ENCODE measurements around the gene ANO6.

Gene ANO6

DNA sequence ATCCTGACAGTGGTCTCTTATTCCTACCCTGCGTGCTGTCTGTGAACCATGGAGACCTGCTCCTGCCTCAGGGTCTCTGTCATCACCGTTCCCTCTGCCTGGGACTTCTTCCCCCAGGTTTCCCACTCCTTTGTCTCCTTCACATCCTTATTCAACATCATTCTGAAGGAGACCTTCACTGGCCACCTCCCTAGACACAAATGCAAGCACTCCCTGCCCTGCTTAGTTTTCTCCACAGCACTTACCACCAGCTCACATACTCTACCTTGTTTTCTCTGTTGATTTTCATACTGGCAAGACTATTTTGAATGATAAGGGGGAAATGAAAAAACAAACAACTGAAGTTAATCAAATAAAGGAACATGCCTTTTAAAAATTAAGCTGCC, 192.8 kb downstream of the ANO6 start:
- no peak for DNase-seq (ENCODE audit: low spot score)

DNA sequence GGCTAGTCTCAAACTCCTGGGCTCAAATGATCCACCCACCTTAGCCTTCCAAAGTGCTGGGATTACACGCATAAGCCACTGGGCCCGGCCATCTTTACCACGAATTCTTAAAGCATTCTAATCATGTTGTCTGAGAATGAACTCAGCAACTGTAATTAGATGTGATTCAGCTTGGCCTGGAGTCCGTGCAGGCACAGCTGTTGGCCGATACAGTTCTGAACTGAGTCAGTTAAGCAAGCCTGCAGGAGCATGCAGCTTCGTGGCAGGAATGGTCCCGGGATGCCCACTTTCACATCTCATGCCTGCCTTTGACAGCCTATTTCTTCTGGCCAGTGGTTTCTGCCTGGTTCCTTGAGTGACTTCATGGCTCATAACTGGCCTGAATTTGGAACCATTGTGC, 194.1 kb downstream of the ANO6 start:
- DNase-seq (ENCODE audit: low spot score): no peak

DNA sequence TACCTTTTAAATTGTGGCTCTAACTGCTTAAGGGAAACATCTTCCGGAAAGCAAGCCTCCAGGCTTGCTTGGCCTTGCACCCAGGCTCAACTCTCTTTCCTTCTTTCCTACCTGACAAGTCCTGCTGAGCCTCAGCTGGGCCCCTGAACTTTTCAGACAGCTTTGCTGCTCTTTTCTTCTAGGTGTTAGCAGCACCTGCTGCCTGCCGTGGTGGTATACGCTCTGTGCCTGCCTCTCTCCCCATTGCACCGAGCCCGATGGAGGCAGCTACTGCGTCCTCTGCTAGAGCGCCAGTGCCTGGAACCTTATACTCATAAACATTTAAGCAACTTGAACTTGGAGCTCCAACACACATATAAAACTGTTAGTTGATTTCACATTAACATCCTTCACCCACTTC, 195.7 kb downstream of the ANO6 start:
- DNase-seq (ENCODE audit: low spot score): no peak

DNA sequence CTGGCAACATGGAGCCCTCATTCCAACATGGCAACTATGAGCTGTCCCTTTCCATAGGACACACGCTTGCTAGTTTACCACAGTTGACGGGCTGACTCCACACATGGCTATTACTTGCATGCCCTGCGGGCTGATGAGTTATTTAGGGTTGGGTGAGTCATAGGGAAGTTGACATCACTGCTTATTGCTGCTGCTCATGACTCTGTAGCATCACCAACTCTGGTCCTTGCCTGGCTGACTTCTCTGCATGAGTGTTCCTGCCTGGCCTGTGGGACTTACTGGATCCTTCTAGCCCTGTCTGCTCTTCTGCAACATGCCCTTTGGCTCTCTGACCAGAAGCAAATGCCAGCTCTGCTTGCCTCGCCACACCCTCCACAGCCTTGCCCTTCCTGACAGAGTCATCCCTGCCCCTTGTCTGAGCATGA, 199.5 kb downstream of the ANO6 start:
- peak; percentile 97 for DNase-seq (ENCODE audit: low spot score)

DNA sequence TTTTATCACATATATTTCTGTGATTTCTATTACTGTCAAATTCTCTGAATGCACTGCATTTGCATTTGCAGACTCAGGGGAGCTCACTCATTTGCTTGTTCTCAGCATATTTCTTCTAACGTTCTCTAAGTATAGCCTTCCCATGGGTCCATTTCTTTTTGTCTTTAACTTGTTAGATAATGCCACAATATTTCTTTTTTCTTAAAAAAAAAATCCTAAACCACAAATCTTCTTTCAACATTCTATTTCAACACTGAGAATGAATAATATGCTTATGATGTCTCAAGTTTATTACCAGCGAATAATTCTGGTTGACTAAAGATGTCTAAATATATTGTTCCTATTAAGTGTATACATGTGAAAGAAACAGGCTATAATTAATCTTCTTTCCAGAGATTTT, 200.2 kb downstream of the ANO6 start:
- no peak for DNase-seq (ENCODE audit: low spot score)

DNA sequence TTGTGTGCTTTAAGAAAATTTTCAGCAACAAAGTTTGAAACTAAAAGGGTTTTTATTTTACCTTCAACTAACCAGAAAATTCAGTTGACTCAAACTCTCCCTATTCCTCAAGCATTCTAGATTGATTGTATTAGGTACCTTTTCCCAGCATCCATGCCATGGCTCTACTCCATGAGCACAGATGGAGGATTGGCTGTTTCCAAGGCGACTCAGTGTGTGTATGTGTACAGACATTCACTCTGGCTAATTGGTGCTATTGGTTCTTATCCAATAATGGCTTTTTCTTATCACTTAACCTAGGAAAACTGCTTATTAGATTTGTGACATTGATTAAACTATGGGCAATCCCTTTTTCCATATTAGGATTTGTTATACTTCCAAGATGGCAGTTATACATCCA, 202.6 kb downstream of the ANO6 start:
- DNase-seq (ENCODE audit: low spot score): no peak

DNA sequence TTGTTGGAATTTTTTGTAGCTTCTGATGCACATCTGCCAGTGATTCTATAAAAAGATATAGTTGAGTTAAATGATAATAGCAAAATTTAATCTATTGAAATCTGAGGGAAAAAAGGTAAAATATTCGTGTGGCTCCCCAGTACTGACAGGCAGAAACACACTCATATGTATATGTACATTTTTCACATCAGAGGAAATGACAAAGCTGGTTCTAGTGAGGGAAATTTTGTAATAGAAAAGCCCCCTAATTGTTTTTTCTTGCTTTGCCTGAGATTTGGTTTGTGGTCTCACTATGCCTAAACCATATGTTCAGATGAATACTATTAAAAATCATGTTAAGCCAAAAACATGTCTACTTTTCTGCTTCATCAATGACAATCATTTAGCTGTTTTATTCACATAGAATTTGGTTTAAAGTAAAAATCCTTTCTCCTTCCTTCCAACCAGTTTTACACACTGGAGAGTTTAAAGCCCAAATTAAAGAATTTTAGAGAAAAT, 203.5 kb downstream of the ANO6 start:
- DNase-seq (ENCODE audit: low spot score): no peak

DNA sequence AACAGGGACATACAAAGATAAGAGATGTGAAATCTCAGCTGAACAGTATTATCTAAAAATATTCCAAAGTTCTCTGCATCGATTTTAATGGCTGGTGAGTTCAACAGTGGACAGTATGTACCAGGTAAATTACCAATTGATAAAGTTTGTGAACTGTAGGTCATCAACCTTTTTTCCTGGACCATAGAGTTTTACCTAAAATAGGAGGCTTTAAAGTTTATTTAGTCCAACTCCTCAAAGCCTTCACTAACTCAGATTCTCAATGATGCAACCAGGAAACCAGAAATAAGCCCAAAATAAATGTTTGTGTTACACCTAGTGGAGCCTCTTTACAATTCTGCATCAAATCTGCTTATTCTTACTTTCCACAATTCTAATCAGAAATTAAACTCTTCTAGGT, 205.8 kb downstream of the ANO6 start:
- DNase-seq (ENCODE audit: low spot score): no peak

DNA sequence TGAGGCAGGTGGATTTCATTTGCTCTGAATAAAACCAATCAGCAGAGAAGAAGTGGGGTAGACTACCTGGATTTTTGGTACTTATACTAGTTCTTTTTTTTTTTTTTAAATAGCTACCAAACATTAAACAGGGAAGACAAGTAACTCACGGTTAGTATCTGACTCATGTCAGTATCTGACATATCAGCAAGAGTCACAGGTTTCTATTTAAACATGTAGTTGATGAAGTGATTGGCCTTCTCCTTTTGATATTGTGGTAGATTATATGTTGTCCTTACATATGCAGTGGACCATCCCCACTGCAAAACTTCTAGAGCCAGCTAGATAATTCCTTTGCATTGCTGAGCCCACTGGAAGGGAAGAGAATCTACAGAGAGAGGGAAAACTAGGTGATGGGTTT, 208.0 kb downstream of the ANO6 start:
- DNase-seq (ENCODE audit: low spot score): no peak

DNA sequence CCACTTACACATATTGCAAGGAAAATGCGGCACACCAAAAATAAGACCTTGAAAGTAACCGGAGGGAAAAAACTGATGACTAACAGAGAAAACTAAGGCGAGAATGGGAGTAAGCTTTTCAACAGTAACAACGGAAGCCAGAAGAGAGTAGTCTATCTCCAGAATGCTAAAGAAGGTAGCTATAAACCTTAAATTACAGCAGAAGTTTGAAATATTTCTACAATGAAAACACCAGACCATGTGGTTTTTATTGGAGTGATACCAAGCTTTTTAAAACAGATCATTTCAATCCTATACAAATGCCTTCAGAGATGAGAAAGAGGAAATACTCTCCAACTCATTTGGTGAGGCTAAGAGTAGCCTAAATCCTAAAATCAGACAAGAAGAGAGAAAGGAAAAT, 209.5 kb downstream of the ANO6 start:
- no peak for DNase-seq (ENCODE audit: low spot score)

DNA sequence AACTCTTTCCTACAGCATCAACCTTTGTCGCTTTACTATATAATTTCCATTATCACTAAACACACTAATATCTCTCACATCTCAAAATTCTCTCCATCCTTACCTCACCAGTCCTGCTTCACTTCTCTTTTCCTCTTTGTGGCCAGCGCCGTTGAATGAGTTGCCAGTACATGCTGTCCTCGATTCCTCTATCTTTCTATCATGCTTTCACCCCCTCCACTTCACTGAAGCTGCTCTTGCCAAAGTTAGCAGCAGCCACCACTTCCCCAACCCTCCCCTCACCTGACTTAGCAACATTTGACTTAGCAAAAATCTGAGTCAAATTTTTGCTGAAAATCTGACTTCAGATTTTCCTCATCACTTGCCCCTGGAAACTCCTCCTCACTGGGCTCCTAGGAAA, 210.4 kb downstream of the ANO6 start:
- DNase-seq (ENCODE audit: low spot score): no peak

DNA sequence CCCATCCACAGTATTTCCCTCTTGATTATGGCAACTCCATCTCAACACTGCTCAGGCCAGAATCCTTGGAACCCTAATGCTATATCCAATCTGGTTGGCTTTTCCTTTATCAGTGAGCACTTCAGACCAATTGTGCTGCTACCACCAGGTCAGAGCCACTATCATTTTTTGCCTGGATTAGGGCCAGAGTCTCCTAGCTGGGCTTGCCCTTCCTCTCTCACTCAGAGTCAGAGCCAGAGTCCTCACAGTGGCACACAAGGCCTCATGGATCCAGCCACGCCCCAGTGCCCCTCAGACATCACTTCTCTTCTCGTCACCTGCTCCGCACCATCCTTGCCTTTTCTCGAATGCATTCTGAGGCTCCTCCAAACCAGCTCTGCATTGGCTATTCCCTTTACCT, 211.1 kb downstream of the ANO6 start:
- no peak for DNase-seq (ENCODE audit: low spot score)

DNA sequence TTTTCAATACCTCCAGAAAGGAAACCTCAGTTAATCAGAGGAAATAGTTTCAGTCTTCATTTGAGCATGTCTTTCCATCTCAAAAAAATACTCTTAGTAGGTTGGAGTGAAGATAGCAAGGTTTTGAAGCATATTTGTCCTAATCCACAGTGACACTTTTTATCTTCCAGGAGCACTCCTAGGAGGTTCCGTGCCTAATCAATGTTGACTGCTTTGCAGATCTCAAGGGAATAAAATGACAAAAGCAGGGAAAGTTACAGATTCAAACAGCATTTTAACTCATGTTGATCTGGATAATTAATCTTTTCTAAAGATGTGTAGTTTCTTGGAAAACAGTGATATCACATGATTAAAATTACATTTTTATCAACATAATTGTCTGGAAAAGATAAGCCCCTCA, 213.9 kb downstream of the ANO6 start:
- DNase-seq (ENCODE audit: low spot score): no peak

DNA sequence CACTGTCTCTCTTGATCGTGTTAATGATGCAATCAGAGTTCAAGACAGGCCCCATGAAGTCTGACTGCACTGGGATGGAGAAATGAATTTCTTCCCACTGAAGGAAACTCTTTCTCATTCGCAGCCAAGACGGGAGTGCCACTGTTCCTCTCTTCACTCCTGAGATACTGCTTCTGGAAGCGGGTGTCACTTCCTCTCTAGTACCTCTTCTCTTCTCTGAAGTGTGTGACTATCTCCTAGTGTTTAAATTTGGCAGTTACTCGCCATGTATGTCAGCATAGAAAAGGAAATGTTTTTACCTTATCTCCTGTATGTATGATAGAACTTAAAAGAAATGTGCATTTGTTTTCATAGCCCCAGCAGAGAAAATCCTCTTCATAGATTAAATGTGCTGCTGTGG, 215.2 kb downstream of the ANO6 start:
- DNase-seq (ENCODE audit: low spot score): no peak

DNA sequence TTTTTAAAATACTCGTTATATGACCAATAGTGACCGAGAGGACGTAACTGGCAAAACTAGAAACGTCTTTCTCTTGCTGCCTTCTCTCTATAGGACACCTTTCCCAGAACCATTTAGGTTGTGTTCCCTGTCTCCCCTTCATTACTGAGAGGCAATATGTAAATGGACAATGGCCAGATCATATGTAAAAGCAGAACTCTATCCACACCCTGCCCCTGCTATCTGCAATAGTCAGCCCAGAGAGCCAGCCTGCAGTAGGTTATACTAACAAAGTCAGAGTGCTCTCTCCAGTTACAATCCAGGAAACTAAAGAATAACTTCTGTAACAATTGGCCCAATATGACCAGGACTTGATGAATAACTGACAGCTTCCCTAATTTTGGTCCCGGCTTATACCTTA, 216.8 kb downstream of the ANO6 start:
- DNase-seq (ENCODE audit: low spot score): no peak

DNA sequence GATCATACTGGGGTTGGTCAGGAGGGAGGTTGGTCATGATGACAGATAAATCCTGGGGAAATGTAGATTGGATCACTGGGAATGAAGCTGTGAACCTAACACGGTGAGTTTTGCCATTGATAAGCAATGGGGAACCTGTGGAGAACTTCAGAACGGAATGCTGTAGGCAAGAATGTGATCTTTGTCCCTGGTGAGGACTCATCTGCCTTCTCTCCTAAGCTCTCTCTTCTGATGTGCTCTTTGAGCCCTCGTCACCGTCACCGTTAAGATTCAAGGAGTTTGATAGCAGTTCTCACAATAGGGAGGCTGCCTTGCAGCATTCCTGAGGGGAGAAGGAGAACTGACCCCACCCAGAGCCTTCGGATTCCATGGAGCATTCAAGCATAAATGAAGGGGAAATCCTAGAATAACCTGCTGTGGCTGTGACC, 217.6 kb downstream of the ANO6 start:
- no peak for DNase-seq (ENCODE audit: low spot score)

DNA sequence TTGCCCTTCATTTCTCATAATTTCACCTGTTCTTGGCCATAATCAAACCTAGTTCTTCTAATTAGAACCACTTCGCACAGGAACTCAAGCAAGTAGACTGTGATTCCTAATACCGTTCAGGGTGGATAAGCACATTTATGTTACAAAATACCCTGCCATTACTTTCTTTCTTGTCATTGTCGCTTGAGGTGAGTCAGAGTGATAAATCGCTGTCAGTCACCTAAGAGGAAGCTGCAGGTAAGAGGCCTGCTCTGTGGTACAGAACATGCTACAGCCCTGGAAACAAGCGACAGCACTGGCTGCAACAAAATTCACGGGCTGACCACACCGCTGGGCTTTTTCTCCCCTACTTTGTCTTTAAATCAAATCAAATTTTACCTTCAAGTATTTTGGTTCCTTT, 218.2 kb downstream of the ANO6 start:
- DNase-seq (ENCODE audit: low spot score): no peak

DNA sequence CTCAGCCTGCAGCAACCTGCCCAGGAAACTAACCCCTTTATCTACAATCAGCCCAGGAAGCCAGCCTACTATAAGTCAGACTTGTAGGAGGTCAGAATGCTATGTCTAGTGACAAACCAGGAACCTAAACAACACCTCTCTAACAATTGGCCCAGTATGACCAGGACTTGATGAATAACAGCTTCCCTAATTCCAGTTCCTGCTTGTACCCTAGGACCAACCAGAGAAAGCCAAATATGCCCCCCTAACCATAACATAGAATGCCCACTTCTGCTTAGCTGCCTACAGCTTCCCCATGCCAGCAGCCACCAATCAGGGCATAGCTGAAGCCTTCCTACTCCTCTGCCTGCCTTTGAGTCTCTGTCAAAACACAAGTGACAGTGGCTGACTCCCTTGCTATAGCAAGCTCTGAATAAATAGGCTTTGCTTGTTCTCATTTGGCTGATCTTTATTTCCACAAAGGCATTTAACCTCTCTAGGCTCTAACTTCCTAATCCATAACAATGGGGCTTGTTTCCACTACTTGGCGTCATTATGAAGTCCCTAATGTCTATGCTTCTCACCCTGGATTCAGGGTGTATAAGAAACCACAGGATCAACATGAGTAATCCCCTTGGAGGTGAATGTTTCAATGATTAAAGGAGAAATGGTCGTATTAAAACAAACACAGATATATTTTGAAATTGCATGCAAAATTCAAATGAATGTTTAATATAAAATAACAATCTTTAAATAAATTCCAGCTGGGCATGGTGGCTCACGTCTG, 220.2 kb downstream of the ANO6 start:
- peak; percentile 70 for DNase-seq (ENCODE audit: low spot score)

DNA sequence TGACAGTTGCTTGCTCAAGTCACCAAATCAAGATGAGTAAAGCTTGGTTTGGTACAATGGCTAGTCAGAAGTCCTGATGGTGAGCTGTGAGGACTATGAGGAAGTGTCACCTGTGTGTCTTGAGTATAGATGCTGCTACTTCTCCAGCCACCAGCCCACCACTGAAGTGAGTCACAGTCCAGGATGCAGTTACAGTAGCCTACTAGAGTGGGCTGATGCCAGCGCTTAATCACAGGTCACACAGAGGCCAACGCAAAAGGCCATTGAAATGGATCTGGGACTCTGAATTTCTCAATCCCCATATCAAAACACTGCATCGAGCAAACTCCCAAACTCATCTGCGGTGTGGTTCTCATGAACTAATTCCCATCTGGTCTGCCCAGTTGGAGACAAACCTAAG, 223.1 kb downstream of the ANO6 start:
- peak; percentile 20 for DNase-seq (ENCODE audit: low spot score)

DNA sequence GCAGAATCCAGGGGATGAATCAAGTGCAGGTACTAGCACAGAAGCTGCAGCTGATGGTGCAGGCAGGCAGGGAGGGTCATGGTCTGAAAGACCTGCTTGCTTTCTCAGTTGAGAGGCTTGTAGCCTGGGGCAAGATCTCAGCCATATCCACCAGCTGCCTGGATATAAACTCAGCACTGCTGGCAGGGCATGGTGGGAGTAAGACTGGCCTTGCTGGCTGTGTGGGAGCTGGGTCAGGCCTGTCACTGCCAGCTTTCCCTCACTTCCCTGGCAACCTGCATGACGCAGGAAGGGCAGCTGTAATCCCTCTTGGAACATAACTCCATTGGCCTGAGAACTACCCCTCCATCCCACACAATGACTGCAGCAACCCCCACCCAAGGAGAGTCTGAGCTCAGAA, 230.1 kb downstream of the ANO6 start:
- no peak for DNase-seq (ENCODE audit: low spot score)

DNA sequence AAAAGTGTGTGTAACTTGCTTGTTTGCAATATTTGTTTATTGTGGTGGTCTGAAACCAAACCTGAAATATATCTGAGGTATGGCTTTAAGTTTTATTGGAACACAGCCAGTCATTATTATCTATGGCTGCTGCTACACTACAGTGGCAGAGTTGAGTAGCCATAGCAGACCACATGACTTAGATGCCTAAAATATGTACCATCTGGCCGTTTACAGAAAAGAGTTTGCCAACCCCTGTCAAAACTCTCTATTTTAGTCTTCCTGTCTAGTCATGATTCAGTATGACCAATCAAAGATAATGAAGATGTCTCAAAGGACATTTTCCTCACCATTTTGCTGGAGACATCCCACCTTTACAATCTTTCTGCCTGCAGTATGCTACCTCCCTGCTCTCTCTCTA, 242.3 kb downstream of the ANO6 start:
- no peak for DNase-seq (ENCODE audit: low spot score)

DNA sequence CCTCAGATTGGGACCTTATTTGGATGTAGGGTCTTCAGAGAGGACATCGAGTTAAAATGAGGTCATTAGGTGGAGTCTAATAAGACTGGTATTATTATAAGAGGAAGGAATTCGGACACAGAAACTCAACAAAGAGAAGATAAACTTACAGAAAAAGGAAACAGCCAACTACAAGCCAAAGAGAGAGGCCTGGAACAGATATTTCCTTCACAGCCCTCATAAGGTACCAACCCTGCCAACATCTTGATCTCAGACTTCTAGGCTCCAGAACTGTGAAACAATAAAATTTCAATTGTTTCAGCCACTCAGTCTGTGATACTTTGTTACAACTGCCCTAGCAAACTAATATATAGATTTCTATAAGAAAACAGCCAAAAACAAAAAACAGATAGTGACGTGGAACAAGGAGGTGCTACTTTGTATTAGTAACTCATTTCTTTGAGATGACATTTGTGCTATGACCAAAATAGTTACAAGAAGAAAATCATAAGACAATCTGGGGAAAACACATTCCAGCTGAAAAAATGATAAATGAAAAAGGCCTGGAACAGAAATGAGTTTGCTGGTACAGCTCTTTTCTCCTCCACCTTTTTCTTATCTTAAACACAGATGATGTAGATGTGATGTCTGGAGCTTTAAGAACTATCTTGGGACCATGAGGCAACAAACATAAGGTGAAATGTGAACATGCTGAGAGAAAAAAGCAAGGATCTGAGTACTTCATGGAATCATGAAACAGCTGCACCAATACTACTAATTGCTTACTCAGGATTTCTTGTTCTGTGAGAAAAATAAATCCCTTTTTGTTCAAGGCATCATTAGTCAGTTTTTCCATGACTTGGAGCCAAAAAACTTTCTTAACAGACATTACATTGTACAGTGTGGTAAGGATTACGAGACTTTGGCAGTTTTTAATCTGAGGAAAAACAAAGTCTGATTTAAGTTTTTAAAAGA, 243.2 kb downstream of the ANO6 start:
- DNase-seq (ENCODE audit: low spot score): no peak

DNA sequence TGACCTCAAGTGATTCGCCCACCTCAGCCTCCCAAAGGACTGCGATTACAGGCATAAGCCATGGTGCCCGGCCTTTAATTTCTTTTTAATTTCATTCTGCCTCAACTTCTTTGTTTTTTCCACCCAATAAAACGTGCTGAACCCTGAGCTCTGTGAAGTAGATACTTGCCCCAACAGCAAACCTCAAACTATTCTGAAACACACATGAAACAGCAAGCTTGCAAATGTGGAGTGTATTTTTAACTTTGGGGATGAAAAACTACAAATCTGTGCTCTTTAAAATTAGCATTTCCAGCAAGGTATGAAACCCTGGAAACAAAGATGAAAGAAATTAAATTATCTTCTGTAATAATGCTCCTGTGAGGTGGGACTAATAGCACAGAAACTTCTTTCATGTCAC, 246.6 kb downstream of the ANO6 start:
- DNase-seq (ENCODE audit: low spot score): no peak
